Karpas-422 (cell line): ENCODE data around the gene HMGN1. TPM values are rescaled to one million over a fixed set of nuclear protein-coding genes. Genes with fewer than 3 reads are reported as not detected.

ENCODE experiments used
- DNase-seq: peaks from one replicate; pipeline ENCODE4 v3.0.0-alpha.2; 2015
- H2AFZ ChIP-seq: fragments of 200-600 bp; sonication (generic); 2 replicates; pipeline ENCODE4 v1.6.1; 2014; ENCODE audit warnings: antibody characterized with exemption, low read length, mixed read lengths
- H3K27ac ChIP-seq: fragments of 200-600 bp; sonication (generic); 2 replicates; pipeline ENCODE4 v1.5.1; 2014; ENCODE audit warnings: mild to moderate bottlenecking, low read length, moderate library complexity
- H3K27me3 ChIP-seq: fragments of 200-600 bp; sonication (generic); 2 replicates; pipeline ENCODE4 v1.6.1; 2014; ENCODE audit warnings: low read length, mixed read lengths
- H3K36me3 ChIP-seq: fragments of 200-600 bp; sonication (generic); 2 replicates; pipeline ENCODE4 v1.6.1; 2014; ENCODE audit warnings: low read length, mixed read lengths; ENCODE audit not compliant: insufficient read depth
- H3K4me1 ChIP-seq: fragments of 200-600 bp; sonication (generic); 2 replicates; pipeline ENCODE4 v1.6.1; 2014; ENCODE audit warnings: mild to moderate bottlenecking, low read length, mixed read lengths
- H3K4me2 ChIP-seq: fragments of 200-600 bp; sonication (generic); 2 replicates; pipeline ENCODE4 v1.6.1; 2014; ENCODE audit warnings: low read length, low read depth, mild to moderate bottlenecking; ENCODE audit not compliant: poor library complexity, severe bottlenecking
- H3K4me3 ChIP-seq: fragments of 200-600 bp; sonication (generic); 2 replicates; pipeline ENCODE4 v1.5.1; 2014; ENCODE audit warnings: mild to moderate bottlenecking, antibody characterized with exemption, low read length, mixed read lengths
- H3K79me2 ChIP-seq: fragments of 200-600 bp; sonication (generic); 2 replicates; pipeline ENCODE4 v1.6.1; 2014; ENCODE audit warnings: mild to moderate bottlenecking, low read length, mixed read lengths
- H3K9ac ChIP-seq: fragments of 200-600 bp; sonication (generic); 2 replicates; pipeline ENCODE4 v1.6.0; 2014; ENCODE audit warnings: low read length
- H3K9me2 ChIP-seq: fragments of 200-600 bp; sonication (generic), shearing (Covaris generic); replicated peaks from 2 replicates; pipeline ENCODE4 v1.6.0; 2014; ENCODE audit warnings: mild to moderate bottlenecking, low read length, moderate library complexity; ENCODE audit not compliant: insufficient read depth
- H3K9me3 ChIP-seq: fragments of 300-700, 200-600 bp; sonication (generic); 2 replicates; pipeline ENCODE4 v1.6.1; 2014; ENCODE audit warnings: low read length, mixed read lengths
- H4K20me1 ChIP-seq: fragments of 200-600 bp; sonication (generic); 2 replicates; pipeline ENCODE4 v1.6.1; 2014; ENCODE audit warnings: mild to moderate bottlenecking, antibody characterized with exemption, low read length, low read depth; ENCODE audit not compliant: insufficient read depth
- small RNA-seq: library from RNA; depleted of rRNA; stranded (forward); fragments of <200 nt; gene quantifications from one replicate; pipeline ENCODE3, GENCODE V24; 2014
- total RNA-seq: library from RNA; depleted of rRNA; stranded (reverse); fragments of >200 nt; shearing (Covaris generic); gene quantifications from 2 replicates; pipeline ENCODE4 v1.2.3, GENCODE V29; 2014; ENCODE audit warnings: low replicate concordance; rRNA removed

Gene HMGN1
- total RNA-seq, 1 experiment from 2014 or later, result 561 TPM

GRCh38 chr21:39296891-39297290, 52.0 kb downstream of the HMGN1 start:
- H3K27ac ChIP-seq, result no peak overlapping the region
- no peak for DNase-seq
- no peak overlapping the region for H3K9ac ChIP-seq
- H2AFZ ChIP-seq, result no peak overlapping the region
- no peaks in the 10 kb centered on the region for H3K9me3 ChIP-seq
- no peak overlapping the region for H3K4me3 ChIP-seq
- no peak overlapping the region for H3K4me2 ChIP-seq
- no peaks in the 10 kb centered on the region for H3K4me1 ChIP-seq
- no peaks in the 10 kb centered on the region for H4K20me1 ChIP-seq
- H3K9me2 ChIP-seq, result no peaks in the 10 kb centered on the region
- peaks cover 94% of the 10 kb centered on the region for H3K79me2 ChIP-seq
- H3K36me3 ChIP-seq, result peaks cover 80% of the 10 kb centered on the region
- no peaks in the 10 kb centered on the region for H3K27me3 ChIP-seq

Small RNA genes lying within 50 kb of the gene (small RNA-seq; reads per million reads assigned to genes)
- not detected for gene RF00019

Other genes starting within 250 kb of the HMGN1 start
- gene PSMG1, start 165.6 kb downstream of the HMGN1 start, total RNA-seq, result 60.9 and 69.6 TPM in 2 replicates
- gene BRWD1, start 35.5 kb downstream of the HMGN1 start, total RNA-seq, result 78.1 and 141 TPM in 2 replicates
- 0.25 TPM in 1 of 2 replicates, not detected in the other for gene LCA5L, start 96.7 kb upstream of the HMGN1 start, total RNA-seq
- 0.47 TPM in 1 of 2 replicates, not detected in the other for gene SH3BGR, start 102.9 kb upstream of the HMGN1 start, total RNA-seq